Endothelial cell (in vitro differentiated cells): Measurements from ENCODE around the gene UTP14C. TPM values are rescaled to one million over a fixed set of nuclear protein-coding genes. Genes with fewer than 3 reads are reported as not detected.
A peak's percentile ranks its signal among the peaks of the same experiment; 100 is the strongest.
"Not testable (repeated sequence)": the region's sequence is repeated elsewhere in the genome, so short reads cannot be mapped to it uniquely, and the experiment has no call there.

Source experiments
- DNase-seq: peaks from one replicate; pipeline ENCODE4 v3.0.0; 2021; ENCODE audit warnings: low spot score
- H3K27ac Mint-ChIP-seq: one replicate; pipeline ENCODE4 v1.8.0; 2021; ENCODE audit warnings: mixed read lengths, inconsistent platforms; ENCODE audit not compliant: unreplicated experiment
- H3K27me3 Mint-ChIP-seq: one replicate; pipeline ENCODE4 v1.8.0; 2021; ENCODE audit warnings: mild to moderate bottlenecking, moderate library complexity, mixed read lengths, inconsistent platforms; ENCODE audit not compliant: unreplicated experiment
- H3K36me3 Mint-ChIP-seq: one replicate; pipeline ENCODE4 v1.8.0; 2021; ENCODE audit warnings: mild to moderate bottlenecking, low read depth, mixed read lengths, inconsistent platforms; ENCODE audit not compliant: unreplicated experiment
- H3K4me1 Mint-ChIP-seq: one replicate; pipeline ENCODE4 v1.8.0; 2021; ENCODE audit warnings: mild to moderate bottlenecking, mixed read lengths, inconsistent platforms; ENCODE audit not compliant: unreplicated experiment
- H3K4me3 Mint-ChIP-seq: one replicate; pipeline ENCODE4 v1.8.0; 2021; ENCODE audit warnings: mild to moderate bottlenecking, mixed read lengths, inconsistent platforms; ENCODE audit not compliant: unreplicated experiment
- H3K9me3 Mint-ChIP-seq: one replicate; pipeline ENCODE4 v1.8.0; 2021; ENCODE audit warnings: mixed read lengths, inconsistent platforms; ENCODE audit not compliant: unreplicated experiment
- CTCF ChIP-seq: fragments of 200-600 bp; sonication (generic); IDR thresholded peaks from one replicate; pipeline ENCODE4 v1.5.0; 2021; ENCODE audit warnings: antibody characterized with exemption; ENCODE audit not compliant: unreplicated experiment
- total RNA-seq: library from RNA; stranded (reverse); fragmentation: NEBNext Ultra II Directional; extraction: Animal tissue kit (Norgen Biotek cat#: 25700); gene quantifications from one replicate; pipeline ENCODE4 v1.2.1, GENCODE V29; 2021; ENCODE audit not compliant: unreplicated experiment

Gene UTP14C
- total RNA-seq, 1 donor from 2014 or later: 16.8 TPM

- Mint-ChIP-seq H3K27me3 (peaks cover 9% of the 10 kb centered on the region), H3K36me3 (peaks cover 54% of the 10 kb centered on the region), H3K4me1 (peaks cover 13% of the 10 kb centered on the region), H3K27ac (peak overlapping the region; percentile 74), H3K4me3 (peak overlapping the region; percentile 63), H3K9me3 (no peaks in the 10 kb centered on the region)
- DNase-seq: no peak
- no peak for TF ChIP-seq CTCF
Observed at GRCh38 chr13:52029569-52029968, 5.1 kb downstream of the UTP14C start.

- not testable (repeated sequence) for H3K4me3 Mint-ChIP-seq, H3K9me3 Mint-ChIP-seq, H3K27ac Mint-ChIP-seq, H3K27me3 Mint-ChIP-seq, DNase-seq
- H3K36me3 Mint-ChIP-seq: peaks cover 48% of the 10 kb centered on the region
- peaks cover 20% of the 10 kb centered on the region for H3K4me1 Mint-ChIP-seq
Observed at GRCh38 chr13:52030401-52030800, 5.9 kb downstream of the UTP14C start.

GRCh38 chr13:52033039-52033438 lies 8.5 kb downstream of the UTP14C start:
- Mint-ChIP-seq H3K27ac (no peak overlapping the region), H3K36me3 (peaks cover 28% of the 10 kb centered on the region), H3K27me3 (no peaks in the 10 kb centered on the region), H3K9me3 (no peaks in the 10 kb centered on the region), H3K4me3 (no peak overlapping the region), H3K4me1 (peaks cover 20% of the 10 kb centered on the region)
- TF ChIP-seq CTCF: no peak
- no peak for DNase-seq

- H3K36me3 Mint-ChIP-seq: peaks cover 17% of the 10 kb centered on the region
- no peak overlapping the region for H3K27ac Mint-ChIP-seq
- no peak for TF ChIP-seq CTCF
Observed at GRCh38 chr13:52034616-52035226, 10.2 kb downstream of the UTP14C start.

GRCh38 chr13:52036037-52036436 lies 11.5 kb downstream of the UTP14C start:
- H3K4me1 Mint-ChIP-seq: peaks cover 10% of the 10 kb centered on the region
- no peak for DNase-seq
- no peaks in the 10 kb centered on the region for H3K9me3 Mint-ChIP-seq
- H3K4me3 Mint-ChIP-seq: no peak overlapping the region
- TF ChIP-seq CTCF: no peak
- peaks cover 4% of the 10 kb centered on the region for H3K36me3 Mint-ChIP-seq
- H3K27ac Mint-ChIP-seq: no peak overlapping the region
- peaks cover 1% of the 10 kb centered on the region for H3K27me3 Mint-ChIP-seq

More at GRCh38 chr13:52034616-52035226, 10.2 kb downstream of the UTP14C start:
- Mint-ChIP-seq H3K4me1 (peaks cover 10% of the 10 kb centered on the region), H3K4me3 (no peak overlapping the region), H3K27me3 (peaks cover 1% of the 10 kb centered on the region), H3K9me3 (no peaks in the 10 kb centered on the region)
- no peak for DNase-seq
